ENCODE measurements around the gene PAK4.

- TF ChIP-seq CTCF (IDR thresholded peaks at IDR 0.05) (no peak), POLR2A (IDR thresholded peaks at IDR 0.05) (no peak), POLR2AphosphoS5 (IDR thresholded peaks at IDR 0.05; ENCODE audit: insufficient read depth in 1 of 2, low read depth in 1 of 2) (no peak)
Observed at GRCh38 chr19:39113199-39113598, 12.4 kb upstream of the PAK4 start.

Data from vagina (tissue), 2 donors.